Mesothelial cell of epicardium (in vitro differentiated cells): ENCODE measurements around the gene KIAA1191. TPM values are rescaled to one million over a fixed set of nuclear protein-coding genes. Genes with fewer than 3 reads are reported as not detected.
A peak's percentile ranks its signal among the peaks of the same experiment; 100 is the strongest.
"Not testable (repeated sequence)": the region's sequence is repeated elsewhere in the genome, so short reads cannot be mapped to it uniquely, and the experiment has no call there.

ENCODE experiments used
- DNase-seq, 2 experiments: peaks; one replicate each; pipeline ENCODE4 v3.0.0; 2021; ENCODE audit warnings: low spot score in 2 of 2; ENCODE audit not compliant: unreplicated experiment in 2 of 2
- H3K27ac Mint-ChIP-seq: 2 replicates; pipeline ENCODE4 v1.8.0; 2021; ENCODE audit warnings: mixed read lengths
- H3K27me3 Mint-ChIP-seq: 2 replicates; pipeline ENCODE4 v1.8.0; 2021; ENCODE audit warnings: low read depth, mixed read lengths
- H3K36me3 Mint-ChIP-seq: 2 replicates; pipeline ENCODE4 v1.8.0; 2021; ENCODE audit warnings: mixed read lengths
- H3K4me1 Mint-ChIP-seq: 2 replicates; pipeline ENCODE4 v1.8.0; 2021; ENCODE audit warnings: mixed read lengths
- H3K4me3 Mint-ChIP-seq: 2 replicates; pipeline ENCODE4 v1.8.0; 2021; ENCODE audit warnings: mild to moderate bottlenecking, moderate library complexity, mixed read lengths
- H3K9me3 Mint-ChIP-seq: 2 replicates; pipeline ENCODE4 v1.8.0; 2021; ENCODE audit warnings: mixed read lengths
- total RNA-seq: library from RNA; stranded (reverse); gene quantifications from 3 replicates; pipeline ENCODE4 v1.2.1, GENCODE V29; 2021
- TF ChIP-seq, protein P1 (sequence below): fragments of 200-600 bp; sonication (generic); IDR thresholded peaks from one replicate; pipeline ENCODE4 v1.5.0; 2021; ENCODE audit warnings: antibody characterized with exemption; ENCODE audit not compliant: unreplicated experiment

Gene KIAA1191, protein sequence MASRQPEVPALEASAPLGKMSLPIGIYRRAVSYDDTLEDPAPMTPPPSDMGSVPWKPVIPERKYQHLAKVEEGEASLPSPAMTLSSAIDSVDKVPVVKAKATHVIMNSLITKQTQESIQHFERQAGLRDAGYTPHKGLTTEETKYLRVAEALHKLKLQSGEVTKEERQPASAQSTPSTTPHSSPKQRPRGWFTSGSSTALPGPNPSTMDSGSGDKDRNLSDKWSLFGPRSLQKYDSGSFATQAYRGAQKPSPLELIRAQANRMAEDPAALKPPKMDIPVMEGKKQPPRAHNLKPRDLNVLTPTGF
- total RNA-seq = 91.3 to 94.5 TPM (median 91.8 TPM) in 3 replicates

DNA sequence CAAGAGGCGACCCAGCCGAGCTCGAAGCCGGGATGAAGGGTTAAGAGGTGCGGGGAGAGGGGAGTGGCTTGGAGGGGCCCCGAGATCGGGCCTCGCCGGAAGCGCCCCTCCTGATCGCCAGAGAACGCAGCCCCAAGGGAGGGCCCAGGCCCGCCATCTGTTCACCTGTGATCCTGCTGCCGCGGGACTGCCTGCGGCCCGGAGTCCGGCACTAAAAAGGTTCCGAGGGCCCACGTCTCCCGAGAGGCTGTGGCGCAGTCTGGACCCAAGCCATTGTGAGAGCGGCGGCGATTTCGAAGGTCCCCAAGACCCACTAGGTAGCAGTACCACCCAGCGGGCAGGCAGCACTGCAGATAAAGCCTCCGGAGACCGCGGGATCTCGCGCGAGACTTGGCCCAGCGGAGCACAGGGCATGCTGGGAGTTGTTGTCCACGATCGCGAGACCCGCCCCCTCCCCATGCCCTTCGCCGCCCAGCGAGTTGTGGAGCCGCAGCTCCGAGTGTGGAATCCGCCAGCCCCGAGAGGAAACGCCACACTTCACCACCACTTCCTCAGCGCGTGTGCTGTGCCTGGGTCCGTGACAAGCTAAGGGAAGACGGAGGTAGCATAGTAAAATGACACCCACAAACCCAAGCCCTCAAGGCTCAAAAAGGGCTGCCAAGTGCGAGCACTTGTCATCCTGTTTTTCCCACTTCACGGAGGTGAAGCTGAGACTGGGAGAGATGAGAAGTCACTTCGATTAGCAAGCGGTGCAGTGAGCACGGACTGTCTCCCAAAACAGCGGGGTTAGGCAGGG is at the start of gene KIAA1191:
TSS of gene KIAA1191 (minus strand) at position 328 of the 796 bp plus-strand sequence. CDS start 2,256 bp downstream, outside the sequence.
- Mint-ChIP-seq H3K36me3 (peaks cover 11% of the 10 kb centered on the region), H3K4me1 (peaks cover 12% of the 10 kb centered on the region), H3K27ac (peak within 1 kb of the TSS; percentile 98), H3K27me3 (peaks cover 17% of the 10 kb centered on the region), H3K9me3 (no peaks in the 10 kb centered on the region), H3K4me3 (peak within 1 kb of the TSS; percentile 99)
- TF ChIP-seq, protein P1, sequence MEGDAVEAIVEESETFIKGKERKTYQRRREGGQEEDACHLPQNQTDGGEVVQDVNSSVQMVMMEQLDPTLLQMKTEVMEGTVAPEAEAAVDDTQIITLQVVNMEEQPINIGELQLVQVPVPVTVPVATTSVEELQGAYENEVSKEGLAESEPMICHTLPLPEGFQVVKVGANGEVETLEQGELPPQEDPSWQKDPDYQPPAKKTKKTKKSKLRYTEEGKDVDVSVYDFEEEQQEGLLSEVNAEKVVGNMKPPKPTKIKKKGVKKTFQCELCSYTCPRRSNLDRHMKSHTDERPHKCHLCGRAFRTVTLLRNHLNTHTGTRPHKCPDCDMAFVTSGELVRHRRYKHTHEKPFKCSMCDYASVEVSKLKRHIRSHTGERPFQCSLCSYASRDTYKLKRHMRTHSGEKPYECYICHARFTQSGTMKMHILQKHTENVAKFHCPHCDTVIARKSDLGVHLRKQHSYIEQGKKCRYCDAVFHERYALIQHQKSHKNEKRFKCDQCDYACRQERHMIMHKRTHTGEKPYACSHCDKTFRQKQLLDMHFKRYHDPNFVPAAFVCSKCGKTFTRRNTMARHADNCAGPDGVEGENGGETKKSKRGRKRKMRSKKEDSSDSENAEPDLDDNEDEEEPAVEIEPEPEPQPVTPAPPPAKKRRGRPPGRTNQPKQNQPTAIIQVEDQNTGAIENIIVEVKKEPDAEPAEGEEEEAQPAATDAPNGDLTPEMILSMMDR = no peak
- peak; percentile 82 to 90 for DNase-seq

DNA sequence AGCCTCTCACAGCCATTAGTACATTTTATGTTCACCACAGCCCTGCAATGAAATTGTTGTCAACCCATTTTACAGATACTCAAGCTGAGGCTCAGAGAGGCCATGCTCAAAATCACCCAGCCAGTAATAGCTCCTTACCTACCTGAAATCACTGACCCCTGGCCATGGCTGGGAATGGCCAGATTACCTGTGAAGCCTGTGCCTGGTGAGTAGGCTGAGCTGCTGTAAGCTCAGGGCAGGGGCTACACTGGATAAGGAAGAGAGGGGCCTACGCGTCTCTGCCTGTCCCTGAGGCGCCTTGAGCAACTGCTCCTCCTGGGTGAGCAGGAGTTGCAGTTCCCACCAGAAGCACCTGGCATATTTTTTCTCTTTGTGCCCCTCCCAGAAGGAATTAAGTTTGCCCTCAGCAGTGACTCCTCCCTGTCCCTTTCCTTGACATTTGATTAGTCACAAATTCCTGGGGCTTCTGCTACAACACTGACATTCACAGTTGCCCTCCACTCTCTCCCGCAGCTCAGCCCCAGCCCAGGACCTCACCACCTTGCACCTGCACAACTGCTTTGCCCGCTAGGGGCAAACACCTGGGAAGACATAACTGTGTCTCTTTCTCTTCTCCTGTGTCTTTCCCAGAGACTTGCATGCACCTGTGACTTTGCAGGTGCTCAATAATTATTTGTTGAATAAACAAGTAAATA is 49.1 kb upstream of the KIAA1191 start:
- H3K4me1 Mint-ChIP-seq = peaks cover 12% of the 10 kb centered on the region
- peaks cover 16% of the 10 kb centered on the region for H3K36me3 Mint-ChIP-seq
- H3K27ac Mint-ChIP-seq = no peak overlapping the region
- no peak overlapping the region for H3K4me3 Mint-ChIP-seq
- TF ChIP-seq, protein P1 = no peak
- DNase-seq = no peak
- no peaks in the 10 kb centered on the region for H3K27me3 Mint-ChIP-seq
- no peaks in the 10 kb centered on the region for H3K9me3 Mint-ChIP-seq

- Mint-ChIP-seq H3K9me3 (no peaks in the 10 kb centered on the region), H3K27me3 (no peaks in the 10 kb centered on the region), H3K27ac (no peak overlapping the region), H3K36me3 (peaks cover 16% of the 10 kb centered on the region), H3K4me3 (no peak overlapping the region), H3K4me1 (peaks cover 5% of the 10 kb centered on the region)
- no peak for DNase-seq
- TF ChIP-seq, protein P1 = no peak
Measured at GRCh38 chr5:176409765-176410164, 48.2 kb upstream of the KIAA1191 start.

- peaks cover 2% of the 10 kb centered on the region for H3K4me1 Mint-ChIP-seq
- H3K36me3 Mint-ChIP-seq = peaks cover 19% of the 10 kb centered on the region
- no peak overlapping the region for H3K27ac Mint-ChIP-seq
- no peaks in the 10 kb centered on the region for H3K9me3 Mint-ChIP-seq
- H3K27me3 Mint-ChIP-seq = no peaks in the 10 kb centered on the region
- DNase-seq = no peak
- no peak overlapping the region for H3K4me3 Mint-ChIP-seq
- TF ChIP-seq, protein P1 = no peak
Measured at GRCh38 chr5:176408590-176408989, 47.0 kb upstream of the KIAA1191 start.

DNA sequence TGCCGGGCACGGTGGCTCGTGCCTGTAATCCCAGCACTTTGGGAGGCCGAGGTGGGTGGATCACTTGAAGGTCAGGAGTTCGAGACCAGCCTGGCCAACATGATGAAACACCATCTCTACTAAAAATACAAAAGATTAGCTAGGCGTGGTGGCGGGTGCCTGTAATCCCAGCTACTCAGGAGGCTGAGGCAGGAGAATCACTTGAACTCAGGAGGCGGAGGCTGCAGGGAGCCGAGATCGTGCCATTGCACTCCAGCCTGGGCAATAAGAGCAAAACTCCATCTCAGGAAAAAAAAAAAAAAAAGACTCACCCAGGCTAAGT is 46.6 kb upstream of the KIAA1191 start:
- not testable (repeated sequence) for H3K4me3 Mint-ChIP-seq, H3K27me3 Mint-ChIP-seq, H3K4me1 Mint-ChIP-seq, H3K27ac Mint-ChIP-seq, H3K9me3 Mint-ChIP-seq, DNase-seq
- peaks cover 19% of the 10 kb centered on the region for H3K36me3 Mint-ChIP-seq
